Endothelial cell of umbilical vein (primary cell): Measurements from ENCODE around the gene ANKS1B. TPM values are rescaled to one million over a fixed set of nuclear protein-coding genes. Genes with fewer than 3 reads are reported as not detected.

ENCODE experiments used
- BruUV-seq: library from RNA; stranded (reverse); fragments of 400-500 nt; replicated peaks from 2 replicates; lab custom pipeline; 2021; lab: Mats Ljungman, UMichigan
- CTCF ChIA-PET: fragments of 300-600, 350-600 bp; sonication (Branson Sonifier 250); formaldehyde crosslinking; loops from one replicate; lab custom pipeline; 2021; ENCODE audit warnings: antibody characterized with exemption, inconsistent platforms; lab: Charles Lee
- POLR2A ChIA-PET: fragments of 300-600, 350-600 bp; sonication (Branson Sonifier 250); formaldehyde crosslinking; loops from one replicate; lab custom pipeline; 2021; ENCODE audit warnings: antibody characterized with exemption, inconsistent platforms; lab: Charles Lee
- DNase-seq: peaks from one replicate; pipeline ENCODE4 v3.0.0-alpha.2; 2011; ENCODE audit warnings: low read depth, low spot score
- FAIRE-seq: peaks from 2 replicates; lab custom pipeline; 2011; peaks lifted over from hg19 to GRCh38; lab: Jason Lieb, UNC
- H2AFZ ChIP-seq: 2 replicates; pipeline ENCODE4 v1.6.0; 2012; ENCODE audit warnings: low read depth, low read length, control low read depth, inconsistent platforms
- H3K27ac ChIP-seq: 2 replicates; pipeline ENCODE4 v1.5.1; 2011; ENCODE audit warnings: low read depth, mild to moderate bottlenecking, control low read depth, low read length, moderate library complexity; ENCODE audit not compliant: insufficient read depth
- H3K27me3 ChIP-seq, 2 experiments: 2 replicates each; pipeline versions ENCODE4 v1.6.0 to v1.6.1; 2011; ENCODE audit warnings: low read length in 2 of 2, mixed read lengths in 1 of 2; ENCODE audit not compliant: control insufficient read depth in 2 of 2, insufficient read depth in 2 of 2
- H3K36me3 ChIP-seq, 2 experiments: 2 replicates in 1 of 2; 3 replicates in 1 of 2; pipeline ENCODE4 v1.5.1; 2011; ENCODE audit warnings: low read length in 2 of 2, mild to moderate bottlenecking in 1 of 2, moderate library complexity in 1 of 2; ENCODE audit not compliant: control insufficient read depth in 2 of 2, insufficient read depth in 2 of 2; ENCODE audit errors: extremely low read depth in 1 of 2
- H3K4me1 ChIP-seq: 3 replicates; pipeline ENCODE4 v1.5.1; 2011; ENCODE audit warnings: mild to moderate bottlenecking, low read length; ENCODE audit not compliant: control insufficient read depth, insufficient read depth; ENCODE audit errors: extremely low read depth
- H3K4me2 ChIP-seq: 2 replicates; pipeline ENCODE4 v1.6.1; 2011; ENCODE audit warnings: low read length, control low read depth, mixed read lengths; ENCODE audit not compliant: insufficient read depth
- H3K4me3 ChIP-seq, 3 experiments: fragments of 200-600 bp in 1 of 3; sonication (generic), shearing (Covaris generic) in 1 of 3; replicated peaks in 1 of 3; 2 replicates each; pipeline ENCODE4 v1.5.1; 2011 to 2016; ENCODE audit warnings: control low read depth in 3 of 3, low read length in 3 of 3, mild to moderate bottlenecking in 2 of 3, inconsistent platforms in 1 of 3, low read depth in 1 of 3, moderate library complexity in 1 of 3; ENCODE audit not compliant: insufficient read depth in 1 of 3
- H3K79me2 ChIP-seq: 2 replicates; pipeline ENCODE4 v1.6.0; 2012; ENCODE audit warnings: low read length, inconsistent platforms; ENCODE audit not compliant: control insufficient read depth, insufficient read depth
- H3K9ac ChIP-seq: replicated peaks from 2 replicates; pipeline ENCODE3; 2011; ENCODE audit warnings: low read length, control low read depth; ENCODE audit not compliant: insufficient read depth; ENCODE audit errors: extremely low read depth
- H3K9me1 ChIP-seq: replicated peaks from 3 replicates; pipeline ENCODE4 v1.6.0; 2011; ENCODE audit warnings: mild to moderate bottlenecking, low read length; ENCODE audit not compliant: control insufficient read depth, insufficient read depth; ENCODE audit errors: extremely low read depth
- H3K9me3 ChIP-seq: replicated peaks from 2 replicates; pipeline ENCODE4 v1.5.1; 2012; ENCODE audit warnings: low read length, inconsistent platforms; ENCODE audit not compliant: control insufficient read depth, insufficient read depth
- H4K20me1 ChIP-seq: replicated peaks from 2 replicates; pipeline ENCODE3; 2011; ENCODE audit warnings: mild to moderate bottlenecking, low read length; ENCODE audit not compliant: control insufficient read depth, insufficient read depth; ENCODE audit errors: extremely low read depth
- EZH2 ChIP-seq: IDR thresholded peaks from 2 replicates; pipeline ENCODE4 v1.6.1; 2012; ENCODE audit warnings: borderline replicate concordance, low read depth, mild to moderate bottlenecking, moderate library complexity, low read length, inconsistent platforms; ENCODE audit not compliant: severe bottlenecking
- FOS ChIP-seq: IDR thresholded peaks from 2 replicates; pipeline ENCODE4 v1.6.1; 2011; ENCODE audit warnings: mild to moderate bottlenecking, low read length, moderate library complexity, borderline replicate concordance; ENCODE audit not compliant: insufficient read depth
- GATA2 ChIP-seq: IDR thresholded peaks from 2 replicates; pipeline ENCODE4 v1.7.0; 2011; ENCODE audit warnings: low read depth, mild to moderate bottlenecking, moderate library complexity, mixed read lengths, low read length; ENCODE audit not compliant: insufficient read length, insufficient read depth
- JUN ChIP-seq: IDR thresholded peaks from 2 replicates; pipeline ENCODE4 v1.6.1; 2011; ENCODE audit warnings: borderline replicate concordance, low read depth; ENCODE audit not compliant: insufficient read length, insufficient read depth
- MYC ChIP-seq: IDR thresholded peaks from one replicate; pipeline ENCODE4 v1.6.1; 2011; ENCODE audit warnings: mild to moderate bottlenecking, low read depth, low read length
- POLR2A ChIP-seq: IDR thresholded peaks from 2 replicates; pipeline ENCODE4 v1.6.1; 2012; ENCODE audit warnings: low read depth, mild to moderate bottlenecking, control low read depth, low read length
- POLR2AphosphoS5 ChIP-seq: IDR thresholded peaks from 2 replicates; pipeline ENCODE4 v1.6.1; 2012; ENCODE audit warnings: low read depth, mild to moderate bottlenecking, control low read depth, low read length, moderate library complexity; ENCODE audit not compliant: insufficient read depth
- dilution Hi-C: fragments of 300-500 bp; cut with MboI; formaldehyde crosslinking; loops from one replicate; pipeline ENCODE4 v1.15.0; 2019; ENCODE audit warnings: low sequenced_read_pairs; ENCODE audit not compliant: extremely low pct_ligation_motif_present
- intact Hi-C: fragments of 100-400 bp; cut with micrococcal nuclease; formaldehyde crosslinking; loops from one replicate; pipeline ENCODE4 v1.10.0; 2022
- polyA plus RNA-seq, 4 experiments: library from polyadenylated mRNA; depleted of rRNA in 3 of 4; stranded (reverse) in 3 of 4; unstranded in 1 of 4; fragments of >200 nt; gene quantifications; 2 replicates each; pipeline versions ENCODE4 v1.2.1 to v1.2.3, GENCODE V29; 2011 to 2012; ENCODE audit warnings: missing spikeins in 1 of 4
- total RNA-seq: library from RNA; stranded (reverse); gene quantifications from 2 replicates; pipeline ENCODE4 v1.2.3, GENCODE V29; 2021
- TF ChIP-seq, protein P1 (sequence below), 2 donors: IDR thresholded peaks; 1 replicate in 1 of 2; 2 replicates in 1 of 2; pipeline ENCODE4 v1.5.1; 2011; ENCODE audit warnings: low read length in 2 of 2, mild to moderate bottlenecking in 2 of 2, moderate library complexity in 2 of 2, control low read depth in 1 of 2, inconsistent platforms in 1 of 2, low read depth in 1 of 2; ENCODE audit not compliant: insufficient read depth in 1 of 2; ENCODE audit errors: extremely low read depth in 1 of 2
- TF ChIP-seq, protein P2 (sequence below): IDR thresholded peaks from 2 replicates; pipeline ENCODE4 v1.6.1; 2011; ENCODE audit not compliant: insufficient read depth, insufficient read length

ANKS1B gene
- total and polyA plus RNA-seq, 2 donors (not counting 3 experiments of a cell fraction or from before 2014, with no cell fraction given), result 0.15 to 0.38 TPM

DNA sequence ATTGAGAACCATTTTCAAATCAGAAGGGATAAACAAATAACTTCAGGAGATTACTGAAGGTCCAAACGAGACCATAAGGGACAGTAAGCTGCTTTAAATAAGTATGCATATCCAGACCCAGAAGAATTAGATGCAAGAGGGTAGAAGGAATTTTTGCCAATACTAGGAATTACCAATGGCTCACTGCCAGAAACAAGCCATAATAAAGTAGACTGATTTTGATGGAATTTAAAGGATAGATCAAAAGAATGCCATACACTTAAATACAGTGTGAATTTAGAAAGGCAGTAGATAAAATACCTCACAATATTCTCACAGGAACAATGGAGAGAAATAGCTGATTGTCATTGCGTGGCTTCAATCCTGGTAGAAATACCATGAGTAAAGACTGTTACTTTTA is 5.3 kb downstream of the ANKS1B start:
- H2AFZ ChIP-seq, result no peak overlapping the region
- ChIA-PET CTCF (no interaction called here), POLR2A (no interaction called here)
- no peaks in the 10 kb centered on the region for H3K9me1 ChIP-seq
- no peaks in the 10 kb centered on the region for H4K20me1 ChIP-seq
- no peak overlapping the region for H3K9ac ChIP-seq
- no peaks in the 10 kb centered on the region for H3K36me3 ChIP-seq
- TF ChIP-seq EZH2, result no peak
- no peak for TF ChIP-seq FOS
- TF ChIP-seq JUN, result no peak
- TF ChIP-seq, protein P1, sequence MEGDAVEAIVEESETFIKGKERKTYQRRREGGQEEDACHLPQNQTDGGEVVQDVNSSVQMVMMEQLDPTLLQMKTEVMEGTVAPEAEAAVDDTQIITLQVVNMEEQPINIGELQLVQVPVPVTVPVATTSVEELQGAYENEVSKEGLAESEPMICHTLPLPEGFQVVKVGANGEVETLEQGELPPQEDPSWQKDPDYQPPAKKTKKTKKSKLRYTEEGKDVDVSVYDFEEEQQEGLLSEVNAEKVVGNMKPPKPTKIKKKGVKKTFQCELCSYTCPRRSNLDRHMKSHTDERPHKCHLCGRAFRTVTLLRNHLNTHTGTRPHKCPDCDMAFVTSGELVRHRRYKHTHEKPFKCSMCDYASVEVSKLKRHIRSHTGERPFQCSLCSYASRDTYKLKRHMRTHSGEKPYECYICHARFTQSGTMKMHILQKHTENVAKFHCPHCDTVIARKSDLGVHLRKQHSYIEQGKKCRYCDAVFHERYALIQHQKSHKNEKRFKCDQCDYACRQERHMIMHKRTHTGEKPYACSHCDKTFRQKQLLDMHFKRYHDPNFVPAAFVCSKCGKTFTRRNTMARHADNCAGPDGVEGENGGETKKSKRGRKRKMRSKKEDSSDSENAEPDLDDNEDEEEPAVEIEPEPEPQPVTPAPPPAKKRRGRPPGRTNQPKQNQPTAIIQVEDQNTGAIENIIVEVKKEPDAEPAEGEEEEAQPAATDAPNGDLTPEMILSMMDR (IDR thresholded peaks at IDR 0.05; ENCODE audit: extremely low read depth in 1 of 2, insufficient read depth in 1 of 2, low read depth in 1 of 2, low read length in 2 of 2), result no peak
- no peak for TF ChIP-seq MYC
- TF ChIP-seq, protein P2, sequence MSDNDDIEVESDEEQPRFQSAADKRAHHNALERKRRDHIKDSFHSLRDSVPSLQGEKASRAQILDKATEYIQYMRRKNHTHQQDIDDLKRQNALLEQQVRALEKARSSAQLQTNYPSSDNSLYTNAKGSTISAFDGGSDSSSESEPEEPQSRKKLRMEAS, result no peak
- no peak for TF ChIP-seq POLR2AphosphoS5
- TF ChIP-seq POLR2A, result no peak
- TF ChIP-seq GATA2, result no peak
- no peak overlapping the region for H3K4me2 ChIP-seq
- H3K9me3 ChIP-seq, result no peaks in the 10 kb centered on the region
- dilution Hi-C loops, result no loop called here
- no peak for DNase-seq
- no peak for FAIRE-seq
- intact Hi-C loops, result no loop called here
- no TSS peak for BruUV-seq
- H3K27me3 ChIP-seq, result peaks cover 4 to 30% of the 10 kb centered on the region in 2 experiments
- H3K4me1 ChIP-seq, result no peaks in the 10 kb centered on the region
- no peak overlapping the region for H3K27ac ChIP-seq
- no peaks in the 10 kb centered on the region for H3K79me2 ChIP-seq
- no peak overlapping the region for H3K4me3 ChIP-seq
